Loucy (cell line): ENCODE data around the gene NDUFAF5.

Experiments
- H2AFZ ChIP-seq: fragments of 200-600 bp; sonication (generic); 2 replicates; pipeline ENCODE4 v1.6.0; 2016; ENCODE audit warnings: antibody characterized with exemption, mild to moderate bottlenecking, low read length, moderate library complexity
- H3F3A ChIP-seq: fragments of 200-600 bp; 2 replicates; pipeline ENCODE4 v1.6.0; 2016; ENCODE audit warnings: antibody characterized with exemption, low read depth, mild to moderate bottlenecking
- H3K27me3 ChIP-seq: fragments of 200-600 bp; sonication (generic); 2 replicates; pipeline ENCODE4 v1.6.1; 2014; ENCODE audit warnings: low read length, mild to moderate bottlenecking; ENCODE audit not compliant: insufficient read depth, poor library complexity, severe bottlenecking
- H3K36me3 ChIP-seq: fragments of 200-600 bp; sonication (generic); 2 replicates; pipeline ENCODE4 v1.6.1; 2016; ENCODE audit warnings: low read length; ENCODE audit not compliant: insufficient read depth
- H3K4me1 ChIP-seq: fragments of 200-600 bp; sonication (generic); 2 replicates; pipeline ENCODE4 v1.5.1; 2014; ENCODE audit warnings: low read length, mild to moderate bottlenecking; ENCODE audit not compliant: insufficient read depth, poor library complexity, severe bottlenecking
- H3K4me2 ChIP-seq: fragments of 200-600 bp; sonication (generic); 2 replicates; pipeline ENCODE4 v1.6.0; 2014; ENCODE audit warnings: antibody characterized with exemption, low read length, low read depth, mild to moderate bottlenecking; ENCODE audit not compliant: poor library complexity, severe bottlenecking
- H3K4me3 ChIP-seq: fragments of 200-600 bp; sonication (generic); 2 replicates; pipeline ENCODE4 v1.5.1; 2014; ENCODE audit warnings: low read length, mild to moderate bottlenecking, mixed read lengths; ENCODE audit not compliant: poor library complexity, severe bottlenecking
- H3K79me2 ChIP-seq: fragments of 200-600 bp; sonication (generic); 2 replicates; pipeline ENCODE4 v1.6.1; 2014; ENCODE audit warnings: low read length; ENCODE audit not compliant: insufficient read depth
- H3K9ac ChIP-seq: fragments of 200-600 bp; sonication (generic); 2 replicates; pipeline ENCODE4 v1.6.0; 2014; ENCODE audit warnings: mild to moderate bottlenecking, low read depth, low read length, moderate library complexity; ENCODE audit not compliant: poor library complexity, severe bottlenecking
- H3K9me2 ChIP-seq: fragments of 200-600 bp; sonication (generic); replicated peaks from 2 replicates; pipeline ENCODE4 v1.6.1; 2016; ENCODE audit warnings: low read depth, low read length, mixed read lengths
- H3K9me3 ChIP-seq: fragments of 200-600 bp; sonication (generic); 2 replicates; pipeline ENCODE4 v1.6.1; 2014; ENCODE audit warnings: mild to moderate bottlenecking, antibody characterized with exemption, low read length, low read depth; ENCODE audit not compliant: insufficient read depth
- H4K20me1 ChIP-seq: fragments of 200-600 bp; sonication (generic); 2 replicates; pipeline ENCODE4 v1.6.0; 2014; ENCODE audit warnings: antibody characterized with exemption, low read length, mild to moderate bottlenecking; ENCODE audit not compliant: insufficient read depth, poor library complexity, severe bottlenecking
- EZH2phosphoT487 ChIP-seq: fragments of 200-600 bp; IDR thresholded peaks from 2 replicates; pipeline ENCODE4 v1.6.1; 2018; ENCODE audit warnings: antibody characterized with exemption, mild to moderate bottlenecking, moderate library complexity, borderline replicate concordance
- TF ChIP-seq, protein P1 (sequence below): fragments of 200-600 bp; sonication (generic); conservative IDR thresholded peaks from 2 replicates; pipeline ENCODE4 v1.5.1; 2014; ENCODE audit warnings: mild to moderate bottlenecking, antibody characterized with exemption, low read length

The NDUFAF5 gene

DNA sequence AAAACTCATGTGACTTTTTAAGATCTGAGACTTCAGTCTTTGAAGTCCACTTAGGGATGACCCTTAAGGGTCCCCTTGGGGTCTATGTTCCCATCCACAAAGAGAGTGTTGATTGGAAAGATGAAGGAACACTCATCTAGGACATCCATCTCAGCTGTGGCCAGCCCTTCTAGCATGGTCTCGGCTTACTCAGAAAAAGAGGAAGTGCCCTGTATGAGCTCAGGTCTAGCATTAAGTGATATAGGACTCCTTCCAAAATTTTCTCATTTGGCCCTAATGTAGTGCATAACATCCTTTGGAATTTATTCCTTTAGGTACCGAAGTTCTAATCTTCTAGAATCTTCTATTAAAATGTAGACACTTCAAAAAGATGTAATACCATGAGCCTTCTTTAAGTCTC lies 77.4 kb downstream of the NDUFAF5 start:
- H3K79me2 ChIP-seq, result no peaks in the 10 kb centered on the region
- no peaks in the 10 kb centered on the region for H3F3A ChIP-seq
- no peaks in the 10 kb centered on the region for H4K20me1 ChIP-seq
- no peak overlapping the region for H3K4me2 ChIP-seq
- H3K27me3 ChIP-seq, result no peaks in the 10 kb centered on the region
- H3K9me3 ChIP-seq, result no peaks in the 10 kb centered on the region
- no peak overlapping the region for H3K9ac ChIP-seq
- TF ChIP-seq, protein P1, sequence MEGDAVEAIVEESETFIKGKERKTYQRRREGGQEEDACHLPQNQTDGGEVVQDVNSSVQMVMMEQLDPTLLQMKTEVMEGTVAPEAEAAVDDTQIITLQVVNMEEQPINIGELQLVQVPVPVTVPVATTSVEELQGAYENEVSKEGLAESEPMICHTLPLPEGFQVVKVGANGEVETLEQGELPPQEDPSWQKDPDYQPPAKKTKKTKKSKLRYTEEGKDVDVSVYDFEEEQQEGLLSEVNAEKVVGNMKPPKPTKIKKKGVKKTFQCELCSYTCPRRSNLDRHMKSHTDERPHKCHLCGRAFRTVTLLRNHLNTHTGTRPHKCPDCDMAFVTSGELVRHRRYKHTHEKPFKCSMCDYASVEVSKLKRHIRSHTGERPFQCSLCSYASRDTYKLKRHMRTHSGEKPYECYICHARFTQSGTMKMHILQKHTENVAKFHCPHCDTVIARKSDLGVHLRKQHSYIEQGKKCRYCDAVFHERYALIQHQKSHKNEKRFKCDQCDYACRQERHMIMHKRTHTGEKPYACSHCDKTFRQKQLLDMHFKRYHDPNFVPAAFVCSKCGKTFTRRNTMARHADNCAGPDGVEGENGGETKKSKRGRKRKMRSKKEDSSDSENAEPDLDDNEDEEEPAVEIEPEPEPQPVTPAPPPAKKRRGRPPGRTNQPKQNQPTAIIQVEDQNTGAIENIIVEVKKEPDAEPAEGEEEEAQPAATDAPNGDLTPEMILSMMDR, result no peak
- TF ChIP-seq EZH2phosphoT487, result no peak
- no peaks in the 10 kb centered on the region for H3K36me3 ChIP-seq
- no peaks in the 10 kb centered on the region for H3K9me2 ChIP-seq
- no peaks in the 10 kb centered on the region for H3K4me1 ChIP-seq
- no peak overlapping the region for H2AFZ ChIP-seq
- no peak overlapping the region for H3K4me3 ChIP-seq

DNA sequence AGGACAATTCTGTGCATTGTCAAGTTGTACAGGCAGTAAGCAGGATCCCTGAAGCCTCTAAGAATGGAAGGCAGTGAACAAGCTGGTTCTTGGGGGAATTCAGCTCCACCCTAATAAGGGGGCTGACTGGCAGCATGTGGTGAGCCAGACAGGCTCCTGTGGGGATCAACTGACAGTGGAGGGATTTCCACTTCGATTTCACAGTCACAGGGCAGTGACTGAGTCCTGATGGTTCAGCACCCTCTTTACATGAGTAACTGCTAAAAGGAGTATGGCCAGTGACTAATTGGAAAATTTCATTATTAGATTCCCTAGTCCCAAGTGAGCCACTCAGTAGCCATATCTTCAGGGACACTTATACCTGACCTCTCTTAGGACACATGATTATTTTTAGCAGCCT lies 78.4 kb downstream of the NDUFAF5 start:
- Histone ChIP-seq H3K4me3 (no peak overlapping the region), H3K9me2 (no peaks in the 10 kb centered on the region), H3K27me3 (no peaks in the 10 kb centered on the region), H3K79me2 (no peaks in the 10 kb centered on the region), H4K20me1 (no peaks in the 10 kb centered on the region), H2AFZ (no peak overlapping the region), H3K4me1 (no peaks in the 10 kb centered on the region), H3K9me3 (no peaks in the 10 kb centered on the region; the same call in 1 of the 2 replicates), H3K4me2 (no peak overlapping the region), H3K36me3 (no peaks in the 10 kb centered on the region), H3F3A (no peaks in the 10 kb centered on the region), H3K9ac (no peak overlapping the region)
- TF ChIP-seq EZH2phosphoT487, result no peak
- TF ChIP-seq, protein P1, result no peak

DNA sequence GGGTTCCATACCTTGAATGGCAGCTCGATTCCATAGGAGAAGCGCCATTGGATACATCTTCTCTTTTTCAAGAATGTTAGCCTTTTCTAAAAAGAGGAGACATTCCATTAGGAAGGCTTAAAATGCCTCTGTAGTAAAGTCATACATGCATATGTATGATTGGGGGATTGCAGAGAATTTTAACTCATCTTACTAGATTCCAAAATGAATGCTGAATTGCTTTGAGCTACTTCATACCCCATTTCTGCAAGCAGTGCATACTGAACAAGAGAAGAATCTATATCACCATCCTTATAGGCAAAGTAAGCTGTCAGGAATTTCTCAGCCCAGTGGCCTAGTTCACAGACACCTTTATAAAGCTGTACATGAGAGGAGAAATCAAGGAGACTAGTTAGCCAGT lies 80.3 kb downstream of the NDUFAF5 start:
- TF ChIP-seq, protein P1, result no peak
- no peak for TF ChIP-seq EZH2phosphoT487
- Histone ChIP-seq H3K27me3 (no peaks in the 10 kb centered on the region), H3K9ac (no peak overlapping the region), H3K79me2 (no peaks in the 10 kb centered on the region), H3F3A (no peaks in the 10 kb centered on the region), H4K20me1 (no peaks in the 10 kb centered on the region), H3K4me2 (no peak overlapping the region), H3K36me3 (no peaks in the 10 kb centered on the region), H3K4me3 (no peak overlapping the region), H3K9me2 (no peaks in the 10 kb centered on the region), H3K9me3 (no peaks in the 10 kb centered on the region; the same call in 1 of the 2 replicates), H2AFZ (no peak overlapping the region), H3K4me1 (no peaks in the 10 kb centered on the region)
